SU-DHL-6 (cell line): ENCODE results near the gene THSD7A.

ENCODE experiments used
- H2AFZ ChIP-seq: fragments of 200-600 bp; sonication (generic); 2 replicates; pipeline ENCODE4 v1.6.1; 2014; ENCODE audit warnings: low read depth, mild to moderate bottlenecking, moderate library complexity, mixed read lengths, antibody characterized with exemption, low read length; ENCODE audit not compliant: severe bottlenecking
- H3F3A ChIP-seq: fragments of 200-600 bp; shearing (Covaris generic); 2 replicates; pipeline ENCODE4 v1.6.0; 2016; ENCODE audit warnings: antibody characterized with exemption, mild to moderate bottlenecking; ENCODE audit not compliant: insufficient read depth
- H3K27ac ChIP-seq: fragments of 200-600 bp; sonication (generic); 2 replicates; pipeline ENCODE4 v1.5.1; 2016; ENCODE audit warnings: low read depth, mild to moderate bottlenecking, low read length, moderate library complexity, mixed read lengths
- H3K27me3 ChIP-seq: fragments of 200-600 bp; sonication (generic), shearing (Covaris generic); 2 replicates; pipeline ENCODE4 v1.6.0; 2014; ENCODE audit warnings: mild to moderate bottlenecking, low read length
- H3K36me3 ChIP-seq: fragments of 200-600 bp; sonication (generic); 2 replicates; pipeline ENCODE4 v1.6.1; 2014; ENCODE audit warnings: mild to moderate bottlenecking, low read length, mixed read lengths
- H3K4me2 ChIP-seq: fragments of 300-600, 200-600 bp; shearing (Covaris generic), sonication (generic); 2 replicates; pipeline ENCODE4 v1.6.0; 2014; ENCODE audit warnings: low read length, low read depth, mild to moderate bottlenecking; ENCODE audit not compliant: poor library complexity, severe bottlenecking
- H3K4me3 ChIP-seq: fragments of 200-600 bp; sonication (generic); 2 replicates; pipeline ENCODE4 v1.5.1; 2014; ENCODE audit warnings: antibody characterized with exemption, low read length, mild to moderate bottlenecking, mixed read lengths; ENCODE audit not compliant: insufficient read depth, poor library complexity, severe bottlenecking
- H3K79me2 ChIP-seq: fragments of 200-600 bp; sonication (generic); 2 replicates; pipeline ENCODE4 v1.6.1; 2014; ENCODE audit warnings: mild to moderate bottlenecking, low read length, moderate library complexity; ENCODE audit not compliant: insufficient read depth
- H3K9ac ChIP-seq: fragments of 200-600 bp; sonication (generic); 2 replicates; pipeline ENCODE4 v1.7.0; 2014; ENCODE audit warnings: mild to moderate bottlenecking, low read length
- H3K9me2 ChIP-seq: fragments of 200-600 bp; sonication (generic); replicated peaks from 2 replicates; pipeline ENCODE4 v1.6.1; 2014; ENCODE audit warnings: low read length; ENCODE audit not compliant: insufficient read depth
- H3K9me3 ChIP-seq: fragments of 200-600 bp; sonication (generic); 2 replicates; pipeline ENCODE4 v1.6.1; 2014; ENCODE audit warnings: low read length, mixed read lengths; ENCODE audit not compliant: insufficient read depth
- H4K20me1 ChIP-seq: fragments of 200-600 bp; sonication (generic); 2 replicates; pipeline ENCODE4 v1.6.1; 2014; ENCODE audit warnings: low read depth, mild to moderate bottlenecking, antibody characterized with exemption, low read length, moderate library complexity, mixed read lengths
- CTCF ChIP-seq: fragments of 200-600 bp; sonication (generic); IDR thresholded peaks from one replicate; pipeline ENCODE4 v1.5.1; 2017; ENCODE audit warnings: antibody characterized with exemption, mild to moderate bottlenecking, low read length, moderate library complexity; ENCODE audit not compliant: insufficient read depth, poor library complexity, severe bottlenecking
- EZH2phosphoT487 ChIP-seq: fragments of 200-600 bp; sonication (generic), shearing (Covaris generic); conservative IDR thresholded peaks from 2 replicates; pipeline ENCODE4 v1.6.1; 2018; ENCODE audit warnings: mild to moderate bottlenecking, antibody characterized with exemption, low read length, moderate library complexity, mixed read lengths

THSD7A gene

GRCh38 chr7:11573128-11573750 lies 258.8 kb downstream of the THSD7A start:
- H3K27me3 ChIP-seq = no peaks in the 10 kb centered on the region
- H3K79me2 ChIP-seq = no peaks in the 10 kb centered on the region
- H3K9me2 ChIP-seq = no peaks in the 10 kb centered on the region
- no peaks in the 10 kb centered on the region for H4K20me1 ChIP-seq
- no peaks in the 10 kb centered on the region for H3K9me3 ChIP-seq
- no peak for TF ChIP-seq CTCF
- no peak for TF ChIP-seq EZH2phosphoT487
- no peaks in the 10 kb centered on the region for H3F3A ChIP-seq
- H2AFZ ChIP-seq = no peak overlapping the region
- no peak overlapping the region for H3K27ac ChIP-seq
- no peak overlapping the region for H3K4me3 ChIP-seq
- H3K36me3 ChIP-seq = no peaks in the 10 kb centered on the region
- H3K9ac ChIP-seq = no peak overlapping the region
- no peak overlapping the region for H3K4me2 ChIP-seq

DNA sequence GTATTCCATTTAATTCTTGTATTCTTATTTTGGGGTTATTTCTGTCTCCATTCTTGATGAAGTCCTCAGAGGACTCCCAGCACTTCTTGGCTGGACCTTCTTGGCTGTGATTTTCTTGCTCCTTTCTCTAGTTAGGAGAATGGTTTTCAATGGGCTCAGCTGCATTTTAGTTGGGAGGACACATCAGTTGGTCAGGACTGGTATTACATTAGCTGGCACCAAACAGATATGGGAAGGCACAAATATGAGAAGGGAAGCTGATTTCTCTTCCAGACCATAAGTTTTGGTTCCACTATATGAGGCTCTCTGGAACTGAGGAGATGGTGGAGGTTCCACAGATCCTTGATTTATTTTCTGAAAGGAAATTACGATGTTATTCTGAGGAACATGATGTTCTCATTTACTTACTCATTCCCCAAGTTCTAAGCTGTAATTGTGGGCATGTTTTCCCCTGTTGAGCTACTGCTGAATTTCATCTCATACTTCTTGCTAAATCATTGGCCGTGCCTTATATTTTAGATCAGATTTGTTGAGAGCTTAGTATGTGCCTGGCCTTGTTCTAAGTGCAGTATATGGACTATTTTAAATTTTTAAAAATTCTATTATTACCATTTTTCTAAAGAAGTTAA lies 261.0 kb downstream of the THSD7A start:
- Histone ChIP-seq H3F3A (no peaks in the 10 kb centered on the region), H3K4me3 (no peak overlapping the region), H3K9me2 (no peaks in the 10 kb centered on the region), H3K27me3 (no peaks in the 10 kb centered on the region), H4K20me1 (no peaks in the 10 kb centered on the region), H3K27ac (no peak overlapping the region), H3K4me2 (no peak overlapping the region), H3K36me3 (no peaks in the 10 kb centered on the region), H3K9me3 (no peaks in the 10 kb centered on the region), H3K9ac (no peak overlapping the region), H2AFZ (no peak overlapping the region), H3K79me2 (no peaks in the 10 kb centered on the region)
- TF ChIP-seq CTCF (no peak), EZH2phosphoT487 (no peak)

GRCh38 chr7:11570205-11570604 lies 261.8 kb downstream of the THSD7A start:
- no peak overlapping the region for H2AFZ ChIP-seq
- H3K9ac ChIP-seq = no peak overlapping the region
- no peaks in the 10 kb centered on the region for H3K79me2 ChIP-seq
- H3F3A ChIP-seq = no peaks in the 10 kb centered on the region
- no peaks in the 10 kb centered on the region for H3K36me3 ChIP-seq
- H4K20me1 ChIP-seq = no peaks in the 10 kb centered on the region
- no peak overlapping the region for H3K27ac ChIP-seq
- no peak overlapping the region for H3K4me3 ChIP-seq
- H3K9me2 ChIP-seq = no peaks in the 10 kb centered on the region
- H3K27me3 ChIP-seq = no peaks in the 10 kb centered on the region
- no peak overlapping the region for H3K4me2 ChIP-seq
- TF ChIP-seq CTCF (no peak), EZH2phosphoT487 (no peak)
- H3K9me3 ChIP-seq = no peaks in the 10 kb centered on the region
